ENCODE measurements around the gene DARS1.
"Not testable (repeated sequence)": the region's sequence is repeated elsewhere in the genome, so short reads cannot be mapped to it uniquely, and the experiment has no call there.

DARS1 gene

GRCh38 chr2:135960150-135960549 lies 25.3 kb downstream of the DARS1 start:
- DNase-seq (ENCODE audit: insufficient read length, low spot score) (no peak), FAIRE-seq (no peak)
- no peak for TF ChIP-seq CTCF (IDR thresholded peaks at IDR 0.05; ENCODE audit: insufficient read depth, missing control alignments)

- not testable (repeated sequence) for DNase-seq (ENCODE audit: insufficient read length, low spot score); FAIRE-seq
Measured at GRCh38 chr2:135958927-135959326, 26.5 kb downstream of the DARS1 start.

GRCh38 chr2:135954020-135954601 lies 31.3 kb downstream of the DARS1 start:
- no peak for TF ChIP-seq CTCF (IDR thresholded peaks at IDR 0.05; ENCODE audit: insufficient read depth, missing control alignments)
- FAIRE-seq (no peak), DNase-seq (ENCODE audit: insufficient read length, low spot score) (no peak)

GRCh38 chr2:135952891-135953290 lies 32.5 kb downstream of the DARS1 start:
- FAIRE-seq (no peak), DNase-seq (ENCODE audit: insufficient read length, low spot score) (no peak)
- no peak for TF ChIP-seq CTCF (IDR thresholded peaks at IDR 0.05; ENCODE audit: insufficient read depth, missing control alignments)

- FAIRE-seq (peak; percentile 58), DNase-seq (ENCODE audit: insufficient read length, low spot score) (no peak)
- TF ChIP-seq CTCF (IDR thresholded peaks at IDR 0.05; ENCODE audit: insufficient read depth, missing control alignments), result no peak
Measured at GRCh38 chr2:135951041-135951583, 34.3 kb downstream of the DARS1 start.

GRCh38 chr2:135949451-135950234 lies 35.8 kb downstream of the DARS1 start:
- no peak for TF ChIP-seq CTCF (IDR thresholded peaks at IDR 0.05; ENCODE audit: insufficient read depth, missing control alignments)
- peak; percentile 91 for FAIRE-seq
- DNase-seq (ENCODE audit: insufficient read length, low spot score), result peak; percentile 27

- FAIRE-seq, result no peak
- no peak for TF ChIP-seq CTCF (IDR thresholded peaks at IDR 0.05; ENCODE audit: insufficient read depth, missing control alignments)
- no peak for DNase-seq (ENCODE audit: insufficient read length, low spot score)
Measured at GRCh38 chr2:135948642-135949355, 36.6 kb downstream of the DARS1 start.
